Non-pigmented ciliary epithelial cell (primary cell): ENCODE measurements around the gene AHNAK2.
A peak's percentile ranks its signal among the peaks of the same experiment; 100 is the strongest.

Source experiments
- DNase-seq: peaks from one replicate; pipeline ENCODE4 v3.0.0-alpha.2; 2010; ENCODE audit warnings: low read depth

Gene AHNAK2

GRCh38 chr14:104973385-104974145, 4.6 kb downstream of the AHNAK2 start:
- DNase-seq: no peak

- DNase-seq: peak; percentile 77
Observed at GRCh38 chr14:104973135-104973384, 5.1 kb downstream of the AHNAK2 start.

- no peak for DNase-seq
Observed at GRCh38 chr14:104972301-104973134, 5.7 kb downstream of the AHNAK2 start.

DNA sequence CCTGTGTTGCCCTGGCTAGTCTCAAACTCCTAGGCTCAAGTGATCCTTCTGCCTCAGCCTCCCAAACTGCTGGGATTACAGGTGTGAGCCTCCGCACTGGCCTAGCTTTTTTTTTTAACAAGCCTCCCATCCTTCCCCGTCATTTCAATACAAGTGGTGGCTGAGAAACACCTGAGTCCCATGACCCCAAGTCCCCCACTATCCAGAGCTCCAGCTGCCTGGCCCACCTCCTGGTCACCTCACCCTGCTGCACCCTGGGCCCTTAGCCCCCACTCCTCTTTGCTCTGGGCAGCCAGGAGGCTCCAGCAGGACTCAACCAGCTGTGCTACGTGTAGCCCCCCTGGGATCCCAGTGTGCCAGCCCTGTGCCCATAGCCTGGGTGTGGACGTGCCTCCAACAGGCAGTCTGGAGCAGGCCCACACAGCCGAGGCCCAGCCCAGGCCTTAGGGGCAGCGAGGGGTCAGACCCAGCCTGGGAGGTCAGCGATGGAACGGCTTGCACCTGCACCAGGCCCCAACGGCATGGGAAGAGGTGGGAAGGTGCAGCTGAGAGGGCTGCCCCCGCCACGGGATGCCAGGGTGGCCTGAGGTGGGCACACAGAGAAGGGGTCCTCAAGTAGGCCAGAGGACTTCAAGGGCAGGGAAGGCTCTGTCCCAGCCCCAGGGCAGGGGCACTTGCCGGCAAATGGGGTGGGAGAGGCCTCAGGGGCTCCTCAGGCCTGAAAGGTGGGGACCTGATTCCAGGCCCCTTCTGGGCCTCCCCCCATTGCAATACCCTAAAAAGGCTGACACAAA, 6.5 kb downstream of the AHNAK2 start:
- DNase-seq: no peak

DNA sequence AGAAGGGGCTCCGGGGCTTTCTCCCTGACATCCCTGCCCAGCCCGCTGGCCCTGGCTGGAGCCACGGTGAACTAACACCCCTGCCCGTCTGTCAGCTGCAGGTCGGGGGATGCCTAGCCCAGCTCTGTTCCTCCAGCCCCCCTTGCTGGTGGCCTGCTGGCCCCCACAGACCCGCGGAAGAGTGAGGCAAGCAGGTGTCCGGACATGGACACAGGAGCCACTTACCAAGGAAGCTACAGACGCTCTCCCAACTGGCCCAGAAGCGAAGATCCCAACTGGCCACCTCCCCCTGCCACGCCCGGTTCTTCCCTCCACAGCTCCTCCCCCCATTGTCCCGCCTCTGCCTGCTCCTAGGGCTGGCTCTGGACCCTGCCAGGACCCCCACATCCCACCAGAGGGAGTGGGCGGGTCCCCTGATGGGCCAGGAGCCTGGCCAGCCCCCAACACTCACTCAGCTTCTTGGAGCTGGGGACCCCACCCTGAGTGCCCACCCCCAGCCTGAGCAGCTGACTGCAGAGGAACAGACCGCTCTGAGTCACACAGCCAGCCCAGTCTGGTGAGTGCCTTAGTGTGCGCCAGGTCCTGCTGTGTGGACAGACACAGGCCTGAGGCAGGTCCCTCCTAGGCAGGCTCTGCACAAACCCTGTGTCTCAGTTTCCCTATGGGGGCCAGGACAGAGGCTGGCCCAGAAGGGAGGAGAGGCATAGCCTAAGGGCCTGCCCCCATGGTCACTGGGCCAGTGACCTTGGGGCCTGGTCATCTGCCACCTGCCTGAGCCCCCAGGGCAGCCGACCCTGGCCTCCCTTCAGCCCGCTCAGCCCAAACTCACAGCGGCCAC, 7.7 kb downstream of the AHNAK2 start:
- peak; percentile 60 for DNase-seq

DNA sequence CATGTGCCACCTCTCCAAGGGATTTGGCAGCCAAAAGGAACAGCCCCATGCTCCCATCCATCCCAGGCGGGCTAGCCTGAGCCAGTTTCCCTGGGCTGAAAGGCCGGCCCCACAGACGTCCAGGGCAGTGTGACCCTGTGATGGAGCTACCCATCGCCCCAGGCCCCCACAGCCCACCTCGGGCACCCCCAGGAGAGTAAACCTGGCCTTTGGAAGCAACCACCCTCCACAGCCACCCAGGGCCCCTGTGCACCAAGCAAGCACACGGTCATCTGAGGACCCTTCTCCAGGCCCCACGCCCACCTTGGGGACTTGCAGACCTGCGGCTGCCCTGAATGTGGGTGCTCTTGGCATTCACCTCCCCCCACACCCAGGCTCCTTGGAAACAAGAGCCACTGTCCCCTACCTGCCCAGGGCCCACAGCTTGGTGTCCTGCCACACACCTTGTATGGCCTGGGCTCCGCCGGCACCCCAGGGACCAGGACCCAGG, 8.4 kb downstream of the AHNAK2 start:
- DNase-seq: no peak

- DNase-seq: no peak
Observed at GRCh38 chr14:104968541-104969401, 9.4 kb downstream of the AHNAK2 start.

GRCh38 chr14:104968153-104968527, 10.0 kb downstream of the AHNAK2 start:
- no peak for DNase-seq

DNA sequence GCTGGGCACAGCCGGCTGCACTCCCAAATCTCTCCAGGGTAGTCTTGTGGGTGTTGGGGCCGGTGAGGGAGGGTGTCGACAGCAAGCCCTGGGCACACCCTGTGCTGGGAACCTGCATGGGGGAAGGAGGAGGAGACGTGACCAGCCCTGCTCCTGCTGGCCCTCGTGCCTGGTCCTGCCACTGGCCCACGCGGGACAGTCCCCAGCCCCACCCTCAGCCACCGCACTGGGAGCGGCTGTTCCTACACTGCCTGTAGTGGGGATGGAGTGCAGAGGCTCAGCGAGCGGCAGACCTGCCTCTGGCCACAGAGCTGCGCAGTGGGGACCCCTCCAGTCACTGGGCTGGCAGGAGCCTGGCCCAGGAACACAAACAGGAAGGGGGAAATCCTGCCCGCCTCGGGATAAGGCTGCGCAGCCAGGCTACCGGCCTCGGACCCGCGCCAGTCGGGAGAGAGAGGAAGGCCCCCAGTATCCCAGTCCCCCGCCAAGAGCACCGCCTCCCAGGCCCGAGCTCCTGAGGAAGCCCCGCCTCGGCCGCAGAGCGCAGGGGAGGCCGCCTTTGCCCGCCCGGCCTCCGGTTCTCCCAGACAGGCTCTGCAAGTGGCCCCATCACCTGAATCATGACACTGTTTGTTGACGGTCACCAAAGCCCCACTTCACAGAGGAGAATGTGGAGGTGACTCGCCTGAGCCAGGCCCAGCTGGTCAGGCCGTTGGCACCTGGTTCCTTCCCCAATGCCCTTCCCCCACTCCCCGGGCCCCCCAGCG, 10.6 kb downstream of the AHNAK2 start:
- DNase-seq: no peak

DNA sequence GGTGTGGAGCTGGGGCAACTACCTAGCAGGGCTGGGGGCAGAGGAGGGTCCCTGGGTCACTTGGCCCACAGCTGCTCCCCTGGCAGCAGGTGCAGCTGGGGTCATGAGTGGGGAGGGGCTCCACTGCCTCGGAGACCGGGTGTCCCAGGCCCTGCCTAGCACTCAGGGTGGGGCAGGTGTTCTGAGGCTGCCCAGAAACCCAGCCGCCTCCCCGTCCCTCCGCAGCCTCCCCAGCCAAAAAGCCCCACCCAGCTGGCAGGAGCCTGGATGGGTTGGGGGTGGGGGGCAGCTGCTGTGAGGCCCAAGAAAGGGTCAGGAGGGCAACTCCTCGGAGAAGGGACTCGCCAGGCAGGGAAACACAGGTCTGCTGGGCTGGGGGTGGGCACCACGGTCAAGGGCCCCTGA, 11.2 kb downstream of the AHNAK2 start:
- no peak for DNase-seq

- no peak for DNase-seq
Observed at GRCh38 chr14:104966261-104966865, 11.8 kb downstream of the AHNAK2 start.

- no peak for DNase-seq
Observed at GRCh38 chr14:104965561-104966231, 12.5 kb downstream of the AHNAK2 start.

DNA sequence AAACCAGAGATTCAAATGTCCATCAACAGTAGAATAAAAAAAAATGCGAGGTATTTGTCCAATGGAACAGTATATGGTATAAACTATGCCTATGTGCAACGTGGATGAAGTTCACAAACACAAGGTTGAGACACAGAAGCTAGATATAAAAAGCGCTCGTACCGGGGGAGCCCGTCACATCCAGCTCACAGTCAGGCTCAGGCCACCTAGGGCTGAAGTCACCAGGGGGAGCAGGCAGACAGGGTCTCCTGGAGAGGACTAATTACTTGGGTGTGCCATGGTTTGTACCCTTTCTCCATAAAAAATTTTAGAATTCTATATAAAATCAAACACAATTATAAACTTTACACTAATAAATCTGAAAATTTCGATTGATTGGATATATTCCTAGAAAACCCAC, 13.6 kb downstream of the AHNAK2 start:
- DNase-seq: no peak

DNA sequence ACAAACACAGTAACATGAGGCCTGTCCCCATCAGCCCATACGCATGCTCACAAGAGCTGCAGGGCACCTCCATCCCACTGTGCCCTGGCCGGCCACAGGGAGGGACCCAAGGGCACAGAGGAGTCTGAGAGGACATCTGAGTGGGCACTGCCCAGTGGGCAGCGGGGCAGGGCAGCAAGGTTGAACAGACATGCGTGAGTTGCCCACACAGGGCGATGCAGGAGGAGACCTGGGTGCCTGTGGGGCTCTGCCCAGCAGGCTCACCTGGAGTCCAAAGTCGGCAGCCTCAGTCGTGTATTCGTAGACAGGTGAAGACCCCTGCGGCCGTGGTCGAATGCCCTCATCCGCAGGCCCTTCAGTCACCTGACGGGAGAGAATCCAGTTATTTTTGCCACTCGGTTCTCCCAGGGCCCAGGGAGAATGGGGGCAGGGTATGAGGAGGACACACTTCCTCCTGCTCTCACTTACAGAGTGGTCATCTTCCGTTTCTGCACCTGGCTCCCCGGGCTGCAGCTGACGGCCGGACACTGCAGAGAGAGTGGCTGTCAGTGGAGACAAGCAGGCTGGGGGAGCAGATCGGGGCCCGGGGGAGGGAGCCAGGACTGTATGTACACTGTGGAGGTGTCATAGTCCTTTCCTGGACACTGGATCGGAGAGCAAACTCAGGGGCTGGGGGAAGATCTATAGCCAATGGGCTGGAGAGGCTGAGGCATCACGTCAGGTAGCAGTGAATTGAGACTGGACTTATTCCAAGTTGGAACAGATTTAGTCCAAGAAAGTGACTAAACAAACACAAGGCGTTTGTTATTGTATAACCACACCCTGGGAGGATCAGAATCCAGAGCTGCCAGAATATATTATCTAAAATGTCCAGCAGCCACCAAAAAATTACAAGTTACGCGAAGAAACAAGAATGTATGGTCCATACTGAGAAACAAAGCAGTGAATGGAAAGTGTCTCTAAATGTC, 20.7 kb downstream of the AHNAK2 start:
- no peak for DNase-seq

DNA sequence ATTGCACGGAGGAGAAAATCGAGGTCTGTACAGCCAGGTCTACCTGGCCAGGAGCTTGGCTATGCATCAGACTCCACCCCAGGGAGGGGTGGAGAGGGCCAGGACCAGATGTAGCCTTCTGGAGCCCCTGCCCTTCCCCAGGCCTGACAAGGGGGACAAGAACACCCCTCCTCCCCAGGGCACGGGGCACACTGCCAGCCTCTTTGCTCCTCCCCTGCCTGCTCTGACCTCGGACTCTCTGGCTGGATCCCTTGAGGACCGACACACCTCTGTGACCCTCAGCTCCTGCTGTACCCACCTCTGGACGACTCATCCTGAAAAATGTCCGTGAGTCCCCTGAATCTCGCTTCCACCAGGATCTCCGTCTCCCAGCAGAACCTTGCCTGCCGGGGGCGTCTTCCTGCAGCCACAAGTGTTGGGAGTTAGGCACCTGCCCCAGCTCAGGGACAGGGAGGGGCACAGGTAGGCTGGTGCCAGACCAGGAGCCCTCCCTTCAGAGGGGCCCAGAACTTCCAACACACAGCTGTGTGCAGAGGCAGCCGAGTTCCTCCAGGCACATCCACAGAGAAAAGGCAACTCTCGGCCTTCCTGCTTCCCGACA, 21.8 kb downstream of the AHNAK2 start:
- DNase-seq: no peak

DNA sequence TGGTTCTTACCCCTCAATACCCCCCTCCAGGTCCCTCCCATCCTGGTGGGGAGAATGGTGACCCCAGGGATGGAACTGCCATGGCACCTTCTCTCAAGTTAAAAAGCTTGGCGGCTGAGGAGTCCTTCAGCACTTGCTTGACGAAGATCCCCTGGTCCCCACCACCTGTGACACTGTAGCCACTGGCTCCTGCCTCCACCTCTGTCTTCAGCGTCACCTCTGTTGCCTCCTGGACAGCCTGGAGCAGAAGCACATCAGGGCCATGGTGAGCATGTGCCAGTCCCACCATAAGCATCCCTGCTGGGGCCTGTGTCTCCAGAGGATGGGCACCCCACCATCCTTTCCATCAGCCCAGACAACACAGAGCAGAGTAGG, 22.8 kb downstream of the AHNAK2 start:
- DNase-seq: no peak

DNA sequence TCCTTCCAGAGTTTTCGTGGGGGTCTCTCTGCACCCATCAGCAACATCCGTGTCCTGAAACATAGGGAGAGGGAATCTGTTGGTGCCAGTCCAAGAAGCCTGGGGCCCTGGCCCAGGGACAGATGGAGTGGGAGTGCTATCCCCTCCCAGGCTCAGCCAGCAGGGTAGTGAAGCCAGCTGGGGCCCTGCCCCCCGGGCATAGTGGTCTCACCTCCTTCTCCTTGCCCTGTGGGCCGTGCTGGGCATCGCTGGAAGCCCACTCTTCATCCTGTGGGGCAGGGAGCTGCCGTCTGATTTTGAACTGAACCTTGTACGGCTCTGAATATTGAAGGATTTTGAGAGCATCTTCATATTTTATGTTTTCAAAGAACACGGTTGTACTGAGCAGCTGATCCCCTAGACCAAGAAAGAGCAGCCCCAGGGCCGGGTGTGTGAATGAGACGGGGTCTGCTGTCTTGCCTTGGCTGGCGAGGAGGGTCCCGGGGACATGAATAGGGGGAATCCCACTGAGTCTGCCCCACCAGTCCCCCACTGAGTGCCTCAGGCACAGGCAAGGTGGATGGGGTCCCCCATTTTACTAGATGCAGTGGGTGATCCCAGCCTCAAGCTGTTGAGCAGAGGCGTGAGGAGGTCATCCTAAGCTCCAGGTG, 23.3 kb downstream of the AHNAK2 start:
- no peak for DNase-seq
